LHCN-M2 (cell line): Measurements from ENCODE around the gene NTM. TPM values are rescaled to one million over a fixed set of nuclear protein-coding genes. Genes with fewer than 3 reads are reported as not detected.
A peak's percentile ranks its signal among the peaks of the same experiment; 100 is the strongest.

Source experiments
- DNase-seq: peaks from one replicate; pipeline ENCODE4 v3.0.0-alpha.2; 2012; ENCODE audit warnings: low read depth
- total RNA-seq: library from RNA; depleted of rRNA; stranded (reverse); fragments of >200 nt; gene quantifications from 2 replicates; pipeline ENCODE4 v1.2.3, GENCODE V29; 2014

NTM gene
- total RNA-seq, 1 experiment from 2014 or later = 45.6 TPM

DNA sequence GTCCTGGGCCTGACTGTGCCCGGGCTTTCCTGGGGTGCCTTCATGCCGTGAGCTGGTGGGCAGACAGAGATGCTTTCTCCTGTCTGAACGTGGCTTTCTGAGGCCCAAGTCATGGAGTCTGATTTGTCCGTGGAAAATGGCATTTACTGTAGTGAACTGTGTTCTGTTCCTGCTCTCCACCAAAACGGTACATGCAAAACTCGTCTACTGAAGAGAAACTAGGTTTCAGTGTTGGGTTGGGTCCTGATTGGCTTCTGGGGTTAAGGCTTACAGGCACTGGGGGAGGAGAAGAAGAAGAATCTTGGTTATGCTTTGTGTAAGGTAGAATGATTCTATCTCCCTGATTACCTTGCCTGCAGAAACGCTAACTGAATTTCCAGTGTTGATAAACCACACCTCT lies 541.7 kb downstream of the NTM start:
- no peak for DNase-seq

GRCh38 chr11:131913267-131913666 lies 542.9 kb downstream of the NTM start:
- DNase-seq = peak; percentile 40

GRCh38 chr11:131914361-131914774 lies 544.0 kb downstream of the NTM start:
- DNase-seq = peak; percentile 57

- peak; percentile 58 for DNase-seq
Measured at GRCh38 chr11:131916638-131917037, 546.2 kb downstream of the NTM start.

DNA sequence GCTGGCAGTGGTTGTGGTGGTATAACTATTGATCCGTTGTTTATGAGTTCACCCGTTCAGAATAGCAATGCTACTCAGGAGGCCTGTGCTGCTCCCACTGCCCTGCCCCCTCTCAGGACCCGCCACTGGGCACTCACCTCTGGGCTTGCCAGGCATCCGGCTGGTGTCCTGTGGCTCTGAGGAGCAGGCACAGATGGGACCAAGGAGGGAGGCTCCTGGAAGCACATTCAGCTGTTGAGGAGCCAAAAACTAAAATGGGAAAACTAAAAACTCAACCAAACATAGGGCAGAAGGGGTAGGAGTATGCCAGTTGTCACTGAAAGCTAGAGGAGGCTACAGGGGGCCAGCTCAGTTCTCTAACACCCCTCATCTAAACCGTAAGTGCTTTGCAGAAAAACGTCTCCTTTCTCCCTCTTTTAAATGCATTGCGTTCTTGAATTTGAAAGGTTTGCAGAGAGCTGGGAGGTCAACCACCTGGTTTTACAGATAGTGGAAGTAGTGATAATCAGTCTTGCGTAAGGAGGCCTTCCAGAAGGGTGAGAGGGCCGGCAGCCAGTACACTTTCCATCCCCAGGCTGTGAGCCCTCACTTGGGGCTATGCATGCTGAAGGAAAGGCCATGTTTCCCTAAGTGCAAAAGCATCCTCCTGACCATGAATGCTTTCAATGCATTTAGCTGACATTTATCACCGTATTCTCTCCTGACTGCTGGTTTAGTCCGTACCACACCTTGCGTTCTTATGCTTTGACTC lies 547.4 kb downstream of the NTM start:
- DNase-seq = no peak

DNA sequence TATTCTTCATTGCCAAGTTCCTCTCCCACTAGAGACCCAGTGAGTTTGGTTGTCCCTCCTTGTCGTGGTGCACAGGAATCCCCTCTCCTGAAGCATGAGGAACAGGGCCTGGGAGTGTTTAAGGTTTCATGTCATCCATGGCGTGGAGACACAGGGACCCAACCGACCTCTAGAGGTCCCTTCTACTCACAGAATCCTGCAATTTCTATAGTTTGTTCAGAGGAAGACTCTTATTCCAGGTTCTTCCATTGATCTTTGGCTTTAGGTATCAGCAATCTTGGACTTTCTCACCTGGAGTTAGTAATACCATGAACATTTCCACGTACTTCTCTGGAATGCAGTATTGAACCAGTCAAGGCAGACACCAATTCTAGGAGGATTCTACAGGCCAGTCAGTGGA lies 548.2 kb downstream of the NTM start:
- DNase-seq = no peak

- DNase-seq = no peak
Measured at GRCh38 chr11:131922220-131922619, 551.8 kb downstream of the NTM start.

DNA sequence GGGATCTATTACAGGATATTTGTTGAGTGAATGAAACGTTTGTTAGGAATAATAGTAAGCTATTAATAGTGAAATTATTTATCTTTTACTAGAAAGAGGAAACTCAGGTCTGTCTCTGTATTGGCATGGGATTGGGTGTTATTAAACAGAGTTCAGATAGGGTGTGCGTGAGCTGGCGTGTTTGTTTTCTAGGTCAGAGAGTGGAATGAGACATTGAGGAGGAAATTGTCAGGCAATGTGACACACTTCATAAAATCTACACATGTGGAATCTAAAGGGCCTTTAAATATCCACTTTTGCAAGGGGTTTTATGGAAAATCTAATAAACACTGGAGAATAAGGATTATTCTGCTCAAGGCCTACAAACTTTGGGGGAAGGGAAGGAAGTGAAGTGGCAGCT lies 552.9 kb downstream of the NTM start:
- no peak for DNase-seq

- DNase-seq = no peak
Measured at GRCh38 chr11:131924001-131924400, 553.6 kb downstream of the NTM start.

GRCh38 chr11:131924457-131925201 lies 554.2 kb downstream of the NTM start:
- peak; percentile 49 for DNase-seq

DNA sequence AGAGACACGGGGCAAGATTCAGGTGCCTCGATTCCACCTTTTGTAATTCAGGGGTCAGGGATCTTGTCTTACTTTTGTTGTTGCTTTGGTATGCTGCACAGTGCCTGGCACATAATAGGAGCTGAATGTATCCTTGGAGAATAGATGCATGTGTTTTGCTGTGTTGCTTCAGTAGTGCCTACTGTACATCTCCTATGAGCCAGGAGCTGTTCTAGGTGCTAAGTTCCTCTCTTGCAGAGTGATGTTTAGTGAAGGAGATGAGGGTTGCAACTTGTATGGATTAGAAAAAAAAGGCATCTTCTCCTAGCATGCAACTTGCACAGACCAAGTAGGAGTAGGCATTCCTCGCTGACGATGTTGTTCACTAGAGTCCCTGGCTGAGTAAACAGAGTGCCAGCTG lies 555.4 kb downstream of the NTM start:
- DNase-seq = no peak

- DNase-seq = no peak
Measured at GRCh38 chr11:131928992-131929391, 558.6 kb downstream of the NTM start.

GRCh38 chr11:131932584-131933325 lies 562.3 kb downstream of the NTM start:
- DNase-seq = no peak

DNA sequence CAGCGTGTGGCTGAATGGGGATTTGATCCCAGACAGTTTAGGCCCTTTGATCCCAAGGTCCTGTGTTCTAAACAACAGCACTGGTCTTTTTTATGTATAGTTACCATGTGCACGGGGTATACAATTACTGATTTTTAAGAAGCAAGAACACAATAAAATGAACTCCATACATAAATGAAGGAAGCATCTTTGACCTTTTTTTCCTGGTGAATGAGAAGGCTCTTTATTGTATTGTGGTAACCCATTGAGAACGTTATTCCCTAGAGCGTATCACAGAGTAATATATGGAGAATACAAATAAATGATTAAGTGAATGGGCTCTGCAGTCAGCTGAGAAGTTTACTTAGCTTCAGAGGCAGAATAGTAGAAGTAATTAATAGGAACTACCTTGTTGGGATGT lies 563.6 kb downstream of the NTM start:
- no peak for DNase-seq

GRCh38 chr11:131938351-131938751 lies 567.9 kb downstream of the NTM start:
- no peak for DNase-seq

DNA sequence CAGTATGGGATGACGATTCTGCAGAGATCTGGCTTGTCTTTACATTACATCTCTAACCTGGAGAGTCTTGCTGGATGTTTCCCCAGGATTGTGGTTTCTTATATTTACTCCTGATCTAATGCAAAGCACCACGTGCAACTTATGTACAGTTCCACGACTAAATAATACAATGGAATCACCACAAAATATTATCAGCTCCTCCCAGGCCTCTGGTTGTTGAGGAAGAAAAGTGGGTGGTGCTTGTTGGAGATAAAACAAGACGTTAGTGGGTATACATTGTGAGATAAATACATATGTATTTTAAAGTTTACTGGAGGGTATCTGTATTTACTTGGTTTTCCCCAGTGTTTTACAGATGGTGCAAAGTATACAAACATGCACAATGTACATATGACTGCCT lies 569.7 kb downstream of the NTM start:
- no peak for DNase-seq

DNA sequence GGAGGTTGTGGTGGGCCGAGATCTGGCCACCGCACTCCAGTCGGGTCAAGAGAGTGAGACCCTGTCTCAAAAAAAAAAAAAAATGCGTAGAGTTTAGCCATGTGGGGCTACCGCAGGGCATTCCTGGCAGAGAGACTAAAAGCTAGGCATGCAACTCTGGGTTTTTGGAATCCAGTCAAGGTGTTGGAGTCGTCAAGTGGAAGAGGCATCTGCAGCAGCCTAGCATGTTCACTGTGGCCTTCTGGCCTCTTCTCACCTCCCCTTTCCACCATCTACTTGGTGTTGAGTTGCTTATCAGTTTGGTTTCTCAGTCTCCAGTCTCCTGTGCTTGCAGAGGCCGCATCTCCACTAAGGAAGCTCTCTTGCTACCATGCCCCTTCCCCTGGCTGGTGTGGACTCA lies 572.5 kb downstream of the NTM start:
- no peak for DNase-seq

DNA sequence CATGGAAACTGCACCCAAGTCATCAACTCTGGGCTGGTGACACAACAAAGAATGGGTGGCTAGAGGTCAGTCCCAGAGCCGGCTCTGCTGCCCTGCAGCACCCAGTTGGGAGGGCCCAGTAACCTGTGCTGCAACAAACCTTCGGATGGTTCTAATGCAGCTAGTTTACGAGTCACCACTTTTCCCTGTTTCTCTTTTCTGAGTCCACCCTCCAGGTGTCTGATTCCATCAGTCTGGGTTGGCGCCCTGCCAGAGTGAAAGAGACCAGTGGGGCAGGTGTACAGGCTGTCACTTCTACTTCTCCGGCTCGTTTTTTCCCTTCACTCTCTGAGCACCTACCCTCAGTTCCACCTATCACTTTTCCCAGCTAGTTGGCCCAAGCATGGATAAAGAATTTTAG lies 572.9 kb downstream of the NTM start:
- no peak for DNase-seq

- no peak for DNase-seq
Measured at GRCh38 chr11:131944736-131945135, 574.3 kb downstream of the NTM start.

GRCh38 chr11:131945706-131946105 lies 575.3 kb downstream of the NTM start:
- DNase-seq = no peak

DNA sequence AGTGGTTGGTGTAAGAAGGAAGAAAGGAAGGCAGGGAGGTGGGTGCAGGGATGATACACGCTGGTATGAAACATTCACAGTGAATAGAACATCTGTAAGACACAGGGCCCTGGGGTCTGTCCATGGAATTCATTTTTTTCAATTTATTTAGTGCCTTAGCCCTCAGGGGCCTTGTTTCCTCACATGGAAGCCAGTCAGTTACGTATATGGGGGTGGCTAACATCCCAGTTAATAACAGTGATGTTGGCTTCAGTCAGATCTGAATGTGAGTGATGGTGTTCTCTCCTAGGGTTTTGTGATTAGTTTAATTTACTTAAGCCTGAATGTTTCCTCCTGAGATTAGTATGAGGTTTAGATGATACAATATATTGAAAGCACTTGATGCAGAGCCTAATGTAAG lies 577.1 kb downstream of the NTM start:
- DNase-seq = no peak

- no peak for DNase-seq
Measured at GRCh38 chr11:131951121-131951520, 580.7 kb downstream of the NTM start.
